HUES48 (cell line): ENCODE data around the gene FNIP2.

ENCODE experiments used
- H3K27ac ChIP-seq: one replicate; pipeline ENCODE4 v1.7.0; 2013; ENCODE audit warnings: low read depth, low read length, inconsistent platforms
- H3K27me3 ChIP-seq: 2 replicates; pipeline ENCODE4 v1.6.1; 2013; ENCODE audit warnings: mild to moderate bottlenecking, low read length; ENCODE audit not compliant: control insufficient read depth, insufficient read depth
- H3K36me3 ChIP-seq: 2 replicates; pipeline ENCODE4 v1.6.1; 2013; ENCODE audit warnings: low read length; ENCODE audit not compliant: control insufficient read depth, insufficient read depth
- H3K4me1 ChIP-seq: 2 replicates; pipeline ENCODE4 v1.6.1; 2013; ENCODE audit warnings: mild to moderate bottlenecking, low read length; ENCODE audit not compliant: control insufficient read depth, insufficient read depth
- H3K4me3 ChIP-seq: 2 replicates; pipeline ENCODE4 v1.5.1; 2013; ENCODE audit warnings: mild to moderate bottlenecking, low read depth, low read length
- H3K9ac ChIP-seq: 2 replicates; pipeline ENCODE4 v1.6.1; 2013; ENCODE audit warnings: mild to moderate bottlenecking, low read depth, low read length, moderate library complexity
- H3K9me3 ChIP-seq: 2 replicates; pipeline ENCODE4 v1.6.1; 2013; ENCODE audit warnings: low read length; ENCODE audit not compliant: control insufficient read depth, insufficient read depth

FNIP2 gene

GRCh38 chr4:158763462-158763861, 5.4 kb upstream of the FNIP2 start:
- H3K27me3 ChIP-seq: peaks cover 3% of the 10 kb centered on the region; the same call in 1 of the 2 replicates
- H3K36me3 ChIP-seq: no peaks in the 10 kb centered on the region
- no peak overlapping the region for H3K4me3 ChIP-seq
- no peaks in the 10 kb centered on the region; the same call in 1 of the 2 replicates for H3K9me3 ChIP-seq
- H3K9ac ChIP-seq: no peak overlapping the region
- H3K27ac ChIP-seq: no peak overlapping the region
- no peaks in the 10 kb centered on the region for H3K4me1 ChIP-seq

DNA sequence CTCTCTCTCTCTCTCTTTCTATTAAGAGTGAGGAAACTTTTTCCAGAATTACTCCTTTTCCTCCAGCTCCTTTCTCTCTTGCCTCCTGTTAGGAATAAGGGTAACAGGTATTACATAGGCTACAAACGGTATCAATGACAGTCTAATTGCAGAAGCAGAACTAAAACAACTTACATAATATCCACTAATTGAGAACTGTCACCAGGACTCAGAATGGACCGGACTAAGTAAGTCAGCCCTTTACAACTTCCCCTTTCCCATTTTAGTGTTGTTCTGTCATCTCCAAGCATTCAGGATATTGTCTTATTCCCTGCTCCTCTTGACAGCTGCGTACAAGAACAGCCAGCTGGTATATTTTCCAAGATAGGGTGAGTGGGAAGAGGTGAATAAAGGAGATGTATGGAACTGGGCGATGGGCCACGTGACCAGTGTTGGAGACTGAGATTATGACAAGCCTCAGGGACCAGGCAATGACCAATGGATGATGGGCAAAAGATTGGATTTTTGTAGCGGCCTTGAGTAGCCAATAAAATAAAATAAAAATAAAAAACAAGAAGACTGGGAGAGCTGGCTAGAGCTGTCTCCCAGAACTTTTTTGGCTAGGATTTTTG, 2.3 kb upstream of the FNIP2 start:
- Histone ChIP-seq H3K9me3 (no peaks in the 10 kb centered on the region), H3K4me1 (peaks cover 14% of the 10 kb centered on the region; the same call in 1 of the 2 replicates), H3K27me3 (peaks cover 11% of the 10 kb centered on the region), H3K36me3 (no peaks in the 10 kb centered on the region), H3K4me3 (no peak overlapping the region), H3K27ac (no peak overlapping the region), H3K9ac (no peak overlapping the region)

GRCh38 chr4:158767451-158767850, 1.4 kb upstream of the FNIP2 start:
- Histone ChIP-seq H3K9me3 (no peaks in the 10 kb centered on the region), H3K27me3 (peaks cover 11% of the 10 kb centered on the region), H3K36me3 (no peaks in the 10 kb centered on the region), H3K9ac (no peak overlapping the region), H3K27ac (no peak overlapping the region), H3K4me1 (peaks cover 14% of the 10 kb centered on the region; the same call in 1 of the 2 replicates), H3K4me3 (no peak overlapping the region)

- Histone ChIP-seq H3K9me3 (no peaks in the 10 kb centered on the region), H3K4me3 (peak overlapping the region; percentile 99), H3K27me3 (peaks cover 11% of the 10 kb centered on the region), H3K27ac (peak overlapping the region; percentile 63), H3K9ac (peak overlapping the region; percentile 55; the same call in 1 of the 2 replicates), H3K4me1 (peaks cover 14% of the 10 kb centered on the region; the same call in 1 of the 2 replicates), H3K36me3 (no peaks in the 10 kb centered on the region)
These were observed 522 bp downstream of the FNIP2 start for GRCh38 chr4:158769175-158769921.

- H3K4me1 ChIP-seq: peaks cover 14% of the 10 kb centered on the region; the same call in 1 of the 2 replicates
- no peak overlapping the region for H3K27ac ChIP-seq
- H3K36me3 ChIP-seq: no peaks in the 10 kb centered on the region
- no peak overlapping the region for H3K9ac ChIP-seq
- peak overlapping the region; percentile 99; the same call in 1 of the 2 replicates for H3K4me3 ChIP-seq
- no peaks in the 10 kb centered on the region for H3K9me3 ChIP-seq
- H3K27me3 ChIP-seq: peaks cover 11% of the 10 kb centered on the region
These were observed 1.8 kb downstream of the FNIP2 start for GRCh38 chr4:158770671-158771070.

- Histone ChIP-seq H3K4me3 (no peak overlapping the region), H3K27ac (no peak overlapping the region), H3K36me3 (no peaks in the 10 kb centered on the region), H3K9me3 (no peaks in the 10 kb centered on the region), H3K27me3 (peaks cover 11% of the 10 kb centered on the region), H3K4me1 (peaks cover 14% of the 10 kb centered on the region; the same call in 1 of the 2 replicates), H3K9ac (no peak overlapping the region)
These were observed 3.0 kb downstream of the FNIP2 start for GRCh38 chr4:158771776-158772175.

- Histone ChIP-seq H3K4me1 (peaks cover 7% of the 10 kb centered on the region; the same call in 1 of the 2 replicates), H3K36me3 (no peaks in the 10 kb centered on the region), H3K27me3 (peaks cover under 1% of the 10 kb centered on the region), H3K27ac (no peak overlapping the region), H3K9ac (no peak overlapping the region), H3K9me3 (no peaks in the 10 kb centered on the region), H3K4me3 (no peak overlapping the region)
These were observed 6.3 kb downstream of the FNIP2 start for GRCh38 chr4:158775091-158775651.

- H3K9ac ChIP-seq: no peak overlapping the region
- no peaks in the 10 kb centered on the region for H3K27me3 ChIP-seq
- no peak overlapping the region for H3K4me3 ChIP-seq
- no peaks in the 10 kb centered on the region; the same call in 1 of the 2 replicates for H3K4me1 ChIP-seq
- no peaks in the 10 kb centered on the region for H3K9me3 ChIP-seq
- H3K27ac ChIP-seq: no peak overlapping the region
- H3K36me3 ChIP-seq: no peaks in the 10 kb centered on the region
These were observed 7.3 kb downstream of the FNIP2 start for GRCh38 chr4:158776106-158776505.

- no peak overlapping the region for H3K9ac ChIP-seq
These were observed 8.8 kb downstream of the FNIP2 start for GRCh38 chr4:158777423-158778155.

GRCh38 chr4:158778156-158778711, 9.4 kb downstream of the FNIP2 start:
- Histone ChIP-seq H3K4me1 (peaks cover 7% of the 10 kb centered on the region; the same call in 1 of the 2 replicates), H3K9ac (no peak overlapping the region), H3K36me3 (no peaks in the 10 kb centered on the region), H3K9me3 (no peaks in the 10 kb centered on the region), H3K27me3 (no peaks in the 10 kb centered on the region), H3K4me3 (no peak overlapping the region), H3K27ac (no peak overlapping the region)

More at GRCh38 chr4:158777423-158778155, 8.8 kb downstream of the FNIP2 start:
- Histone ChIP-seq H3K27me3 (no peaks in the 10 kb centered on the region), H3K4me1 (peaks cover 1% of the 10 kb centered on the region; the same call in 1 of the 2 replicates), H3K36me3 (no peaks in the 10 kb centered on the region), H3K4me3 (no peak overlapping the region), H3K27ac (no peak overlapping the region), H3K9me3 (no peaks in the 10 kb centered on the region)
